ENCODE measurements around the gene SLC39A10. TPM values are rescaled to one million over a fixed set of nuclear protein-coding genes. Genes with fewer than 3 reads are reported as not detected.
A peak's percentile ranks its signal among the peaks of the same experiment; 100 is the strongest.

The SLC39A10 gene
- total and polyA plus RNA-seq, 9 of the 15 experiments (the other 6 are each of a cell fraction or from before 2014, with no cell fraction given): 12.5 to 40.1 (median 23.1) TPM

DNA sequence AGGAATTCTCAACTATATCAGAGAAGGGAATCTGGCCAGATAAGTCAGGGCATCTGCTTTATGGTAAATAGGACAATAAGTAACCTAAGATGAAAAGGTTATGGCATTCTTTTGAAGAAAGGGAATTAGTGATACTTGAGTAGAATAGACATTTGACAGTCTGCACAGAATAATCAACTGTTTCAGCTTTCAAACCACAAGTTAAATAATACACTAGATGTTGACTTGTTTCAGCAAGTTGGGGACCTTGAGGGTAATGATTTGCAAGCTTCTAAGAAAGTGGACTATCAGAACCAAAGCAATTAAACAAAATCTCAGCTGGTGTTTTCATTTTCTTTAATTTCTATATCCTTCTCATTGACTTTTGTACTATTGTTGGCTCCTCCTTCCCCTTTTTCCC lies 54.5 kb downstream of the SLC39A10 start:
- TF ChIP-seq SUPT5H (IDR thresholded peaks at IDR 0.05) (no peak), NFIC (IDR thresholded peaks at IDR 0.05) (no peak)
- Histone ChIP-seq H3K4me3 (no peak overlapping the region), H3K4me2 (ENCODE audit: insufficient read depth, low read length) (no peak overlapping the region), H3K9me3 (replicated peaks; ENCODE audit: control insufficient read depth, insufficient read depth, low read depth, low read length) (no peaks in the 10 kb centered on the region), H4K20me1 (replicated peaks; ENCODE audit: control insufficient read depth, insufficient read depth, low read length) (no peaks in the 10 kb centered on the region), H3K36me3 (ENCODE audit: control insufficient read depth, insufficient read depth, low read length) (peaks cover 22% of the 10 kb centered on the region; the same call in 1 of the 3 replicates), H3K4me1 (replicated peaks in 1 of 2; ENCODE audit: control insufficient read depth in 2 of 2, insufficient read depth in 2 of 2, low read length in 2 of 2) (no peaks in the 10 kb centered on the region), H3K27me3 (ENCODE audit: control insufficient read depth in 2 of 2, insufficient read depth in 2 of 2, low read length in 2 of 2) (no peaks in the 10 kb centered on the region), H3K9me1 (ENCODE audit: control insufficient read depth, insufficient read depth, low read length) (no peaks in the 10 kb centered on the region), H2AFZ (ENCODE audit: low read depth, low read length) (no peak overlapping the region), H3K79me2 (ENCODE audit: control insufficient read depth, insufficient read depth, low read length) (no peaks in the 10 kb centered on the region), H3K27ac (ENCODE audit: extremely low read depth, low read depth, low read length) (no peak overlapping the region), H3K9ac (ENCODE audit: insufficient read depth in 1 of 2, low read depth in 2 of 2, low read length in 2 of 2) (no peak overlapping the region)
- ATAC-seq (no peak), FAIRE-seq (no peak), DNase-seq (ENCODE audit: extremely low read depth in 1 of 4, low spot score in 3 of 4) (no peak)
- ChIA-PET POLR2A (no interaction called here), CTCF (ENCODE audit: low intra/inter-chr PET ratio) (no interaction called here)
- intact Hi-C loops (cut with micrococcal nuclease): no loop called here
- no TSS peak for BruUV-seq (replicated peaks)
- in situ Hi-C loops (cut with MboI): no loop called here

DNA sequence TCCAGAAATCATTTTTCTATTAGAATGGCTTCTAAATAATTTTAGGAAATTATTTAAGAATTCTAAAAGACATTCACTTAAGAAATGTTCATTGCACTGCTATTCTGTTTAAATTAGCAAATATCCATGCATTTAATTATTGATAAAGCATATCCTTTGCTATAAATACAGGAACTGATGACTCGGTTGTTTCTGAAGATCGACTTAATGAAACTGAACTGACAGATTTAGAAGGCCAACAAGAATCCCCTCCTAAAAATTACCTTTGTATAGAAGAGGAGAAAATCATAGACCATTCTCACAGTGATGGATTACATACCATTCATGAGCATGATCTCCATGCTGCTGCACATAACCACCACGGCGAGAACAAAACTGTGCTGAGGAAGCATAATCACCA lies 59.4 kb downstream of the SLC39A10 start:
- intact Hi-C loops (cut with micrococcal nuclease): no loop called here
- 76% methylated on average over 4 of the region's 4 CpGs for WGBS (ENCODE audit: insufficient coverage, low coverage, missing lambda C conversion rate)
- no peaks in the 10 kb centered on the region for H3K9me3 ChIP-seq (replicated peaks; ENCODE audit: control insufficient read depth, insufficient read depth, low read depth, low read length)
- TF ChIP-seq ZFPM2 (CRISPR knock-in tag; IDR thresholded peaks at IDR 0.05) (no peak), ZNF316 (IDR thresholded peaks at IDR 0.05) (0 out of 2 replicates have a peak, but pooled peaks have one; percentile 22)
- H2AFZ ChIP-seq (ENCODE audit: low read depth, low read length): no peak overlapping the region
- no peaks in the 10 kb centered on the region for H3K4me1 ChIP-seq (replicated peaks in 1 of 2; ENCODE audit: control insufficient read depth in 2 of 2, insufficient read depth in 2 of 2, low read length in 2 of 2)
- H3K79me2 ChIP-seq (ENCODE audit: control insufficient read depth, insufficient read depth, low read length): no peaks in the 10 kb centered on the region
- ChIA-PET CTCF (ENCODE audit: low intra/inter-chr PET ratio) (no interaction called here), POLR2A (no interaction called here)
- ATAC-seq: no peak
- H3K27me3 ChIP-seq (ENCODE audit: control insufficient read depth in 2 of 2, insufficient read depth in 2 of 2, low read length in 2 of 2): no peaks in the 10 kb centered on the region
- no peak overlapping the region for H3K9ac ChIP-seq (ENCODE audit: insufficient read depth in 1 of 2, low read depth in 2 of 2, low read length in 2 of 2)
- no peak overlapping the region for H3K27ac ChIP-seq (ENCODE audit: extremely low read depth, low read depth, low read length)
- no peak for FAIRE-seq
- no peaks in the 10 kb centered on the region for H4K20me1 ChIP-seq (replicated peaks; ENCODE audit: control insufficient read depth, insufficient read depth, low read length)
- H3K36me3 ChIP-seq (ENCODE audit: control insufficient read depth, insufficient read depth, low read length): peaks cover 45% of the 10 kb centered on the region
- H3K4me3 ChIP-seq: no peak overlapping the region
- DNase-seq (ENCODE audit: extremely low read depth in 1 of 4, low spot score in 3 of 4): no peak
- no TSS peak for BruUV-seq (replicated peaks)
- in situ Hi-C loops (cut with MboI): no loop called here
- H3K9me1 ChIP-seq (ENCODE audit: control insufficient read depth, insufficient read depth, low read length): no peaks in the 10 kb centered on the region
- no peak overlapping the region for H3K4me2 ChIP-seq (ENCODE audit: insufficient read depth, low read length)

All from K562 (cell line).